Measurements from ENCODE around the gene ATP8A2.

Gene ATP8A2

DNA sequence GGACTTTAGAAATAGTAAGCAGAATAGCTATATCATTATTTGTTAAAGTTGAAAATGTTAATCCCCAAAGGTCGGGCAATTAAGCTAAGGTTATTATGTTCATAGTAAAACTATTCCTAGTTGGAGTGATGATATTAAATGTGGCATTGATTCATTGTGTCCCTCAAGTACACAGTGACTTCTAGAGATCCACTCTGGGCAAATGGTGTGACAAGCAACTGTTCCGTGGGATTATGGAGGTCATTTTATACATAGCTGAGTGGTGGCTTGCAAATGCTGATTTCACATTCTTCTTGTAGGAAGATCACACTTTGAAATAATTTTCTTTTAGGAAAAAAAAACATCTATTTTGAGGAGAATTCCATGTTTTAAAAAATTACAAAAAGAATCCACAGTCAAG, 317.8 kb downstream of the ATP8A2 start:
- DNase-seq, result no peak

- no peak for DNase-seq
These were observed 318.8 kb downstream of the ATP8A2 start for GRCh38 chr13:25690582-25690981.

- no peak for DNase-seq
These were observed 319.9 kb downstream of the ATP8A2 start for GRCh38 chr13:25691654-25692053.

DNA sequence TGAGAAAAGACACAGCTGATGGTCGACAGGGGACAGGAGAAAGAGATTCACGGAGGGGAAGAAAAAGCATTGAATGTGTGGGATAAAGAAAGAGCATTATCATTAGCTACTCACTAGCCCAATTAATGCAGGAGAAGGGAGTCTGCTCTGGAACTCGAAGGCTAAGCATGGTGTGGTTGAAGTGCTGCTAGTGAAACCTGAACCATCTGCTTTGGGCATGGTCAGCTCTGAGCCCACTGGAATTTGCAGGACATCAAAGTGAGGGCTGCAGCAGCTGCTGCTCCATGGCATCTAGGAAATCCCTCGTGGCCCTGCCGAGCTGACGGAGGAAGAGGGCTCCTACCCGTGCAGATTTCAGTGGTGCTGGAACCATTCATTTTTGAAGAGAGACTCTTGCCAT, 320.3 kb downstream of the ATP8A2 start:
- peak; percentile 71 for DNase-seq

- no peak for DNase-seq
These were observed 327.3 kb downstream of the ATP8A2 start for GRCh38 chr13:25699056-25699455.

DNA sequence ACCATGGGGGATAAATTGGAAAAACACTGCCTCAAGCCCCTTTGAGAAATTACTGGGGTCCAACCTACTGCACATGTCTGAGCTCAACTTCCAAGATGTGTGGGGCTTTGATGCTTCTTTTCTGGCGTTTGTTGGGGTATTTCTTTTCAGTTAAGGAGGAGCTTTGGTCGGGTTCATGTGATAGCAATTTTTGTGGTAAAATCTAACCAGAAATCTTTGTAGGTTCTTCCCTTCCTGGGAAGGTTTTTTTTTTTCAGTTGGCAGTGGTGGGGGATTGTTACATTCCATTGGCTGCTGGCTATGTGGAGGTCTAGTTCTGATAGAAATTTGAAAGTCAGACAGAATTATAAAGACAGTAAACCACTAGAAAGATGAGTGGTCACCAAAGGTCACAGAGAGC, 327.8 kb downstream of the ATP8A2 start:
- no peak for DNase-seq

DNA sequence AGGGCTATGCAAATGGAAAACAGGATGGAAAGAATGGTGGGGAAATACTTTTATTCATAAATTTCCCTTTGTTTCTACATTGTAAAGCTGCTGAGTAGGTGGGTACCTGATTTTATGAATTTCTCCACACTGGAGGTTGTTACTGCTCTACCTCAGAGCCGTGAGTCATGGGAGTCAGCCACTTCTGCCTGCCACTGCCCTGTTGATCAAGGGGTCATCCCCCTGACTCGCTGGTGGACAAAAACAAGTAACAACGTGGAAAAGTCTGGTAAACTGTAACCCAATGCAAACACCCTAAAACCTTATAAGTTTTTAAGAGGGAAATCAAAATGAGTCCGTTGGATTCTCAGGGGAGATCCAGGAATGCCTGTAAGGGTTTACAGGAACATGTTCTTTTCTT, 329.5 kb downstream of the ATP8A2 start:
- no peak for DNase-seq

GRCh38 chr13:25702386-25702785, 330.6 kb downstream of the ATP8A2 start:
- no peak for DNase-seq

GRCh38 chr13:25707726-25708125, 336.0 kb downstream of the ATP8A2 start:
- no peak for DNase-seq

- no peak for DNase-seq
These were observed 336.5 kb downstream of the ATP8A2 start for GRCh38 chr13:25708268-25708667.

DNA sequence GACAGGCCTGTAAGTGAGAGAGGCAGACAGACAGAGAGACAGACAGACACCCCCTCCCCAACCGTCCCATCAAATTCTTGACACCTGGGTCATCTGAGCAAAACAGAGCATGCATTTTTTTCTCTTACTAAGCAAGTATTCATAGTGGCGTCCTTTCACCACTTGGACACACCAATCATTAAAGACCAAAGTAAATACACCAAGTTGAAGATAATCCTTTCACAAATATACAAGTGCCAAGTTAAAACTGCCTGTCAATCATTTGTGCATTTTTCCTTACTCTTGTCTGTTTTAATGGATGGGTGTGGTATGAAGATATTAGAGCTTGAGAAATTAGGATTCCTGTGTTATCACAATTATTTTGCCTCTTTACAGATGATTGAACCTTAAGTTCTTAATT, 337.3 kb downstream of the ATP8A2 start:
- no peak for DNase-seq

DNA sequence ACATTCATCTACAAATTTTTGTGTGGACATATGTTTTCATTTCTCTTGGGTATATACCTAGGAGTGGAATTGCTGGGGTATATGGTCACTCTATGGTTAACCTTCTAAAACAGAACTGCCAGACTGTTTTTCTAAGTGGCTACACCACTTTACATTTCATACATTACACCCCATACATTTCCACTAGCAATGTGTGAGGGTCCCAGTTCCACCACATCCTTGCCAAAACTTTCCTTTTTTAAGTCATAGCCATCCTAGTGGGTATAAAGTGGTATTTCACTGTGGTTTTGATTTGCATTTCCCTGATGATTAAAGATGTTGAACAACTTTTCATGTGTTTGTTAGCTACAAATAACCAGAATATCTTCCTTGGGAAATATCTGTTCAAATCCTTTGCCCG, 344.0 kb downstream of the ATP8A2 start:
- no peak for DNase-seq

- no peak for DNase-seq
These were observed 346.0 kb downstream of the ATP8A2 start for GRCh38 chr13:25717666-25718197.

- DNase-seq, result no peak
These were observed 347.9 kb downstream of the ATP8A2 start for GRCh38 chr13:25719666-25720065.

DNA sequence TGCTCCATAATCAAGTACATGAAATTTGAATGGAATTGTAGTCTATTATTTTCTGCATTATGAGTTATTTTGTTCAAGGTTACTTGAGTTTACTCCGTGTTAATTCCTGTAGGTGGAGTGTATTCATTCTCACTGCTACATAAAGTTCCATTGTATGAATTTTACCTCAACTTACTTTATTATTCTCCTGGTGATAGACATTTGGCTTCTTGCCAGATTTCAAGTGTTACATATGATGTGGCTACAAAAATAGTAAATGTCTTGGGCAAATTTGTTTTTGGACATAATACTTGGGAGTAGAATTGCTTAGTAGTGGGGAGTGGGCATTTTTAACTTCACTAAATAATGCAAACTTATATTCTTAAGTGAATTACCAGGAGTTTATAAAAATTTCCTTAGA, 351.1 kb downstream of the ATP8A2 start:
- DNase-seq, result no peak

- no peak for DNase-seq
These were observed 353.3 kb downstream of the ATP8A2 start for GRCh38 chr13:25725104-25725503.

GRCh38 chr13:25727250-25727649, 355.5 kb downstream of the ATP8A2 start:
- DNase-seq, result no peak

- no peak for DNase-seq
These were observed 356.0 kb downstream of the ATP8A2 start for GRCh38 chr13:25727810-25728209.

GRCh38 chr13:25729201-25729600, 357.4 kb downstream of the ATP8A2 start:
- no peak for DNase-seq

- no peak for DNase-seq
These were observed 359.3 kb downstream of the ATP8A2 start for GRCh38 chr13:25731037-25731436.

DNA sequence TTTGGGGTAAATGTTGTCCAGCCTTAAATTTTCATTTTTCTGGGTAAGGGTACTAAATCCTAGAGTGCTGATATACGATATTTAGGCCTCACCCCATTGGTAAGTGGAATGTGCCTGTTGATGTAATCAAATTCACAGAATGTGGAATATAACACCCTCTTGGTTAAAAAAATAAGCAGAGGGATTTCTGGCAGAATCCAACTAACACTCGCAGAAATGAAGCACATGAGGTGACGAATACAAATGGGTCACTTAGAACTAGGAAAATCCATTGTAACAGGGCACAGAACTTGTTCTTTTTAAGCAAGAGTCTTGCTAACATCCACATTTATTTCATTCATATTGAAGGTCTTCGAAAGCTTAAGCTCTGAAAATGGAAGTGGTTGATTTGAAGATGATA, 359.8 kb downstream of the ATP8A2 start:
- no peak for DNase-seq

DNA sequence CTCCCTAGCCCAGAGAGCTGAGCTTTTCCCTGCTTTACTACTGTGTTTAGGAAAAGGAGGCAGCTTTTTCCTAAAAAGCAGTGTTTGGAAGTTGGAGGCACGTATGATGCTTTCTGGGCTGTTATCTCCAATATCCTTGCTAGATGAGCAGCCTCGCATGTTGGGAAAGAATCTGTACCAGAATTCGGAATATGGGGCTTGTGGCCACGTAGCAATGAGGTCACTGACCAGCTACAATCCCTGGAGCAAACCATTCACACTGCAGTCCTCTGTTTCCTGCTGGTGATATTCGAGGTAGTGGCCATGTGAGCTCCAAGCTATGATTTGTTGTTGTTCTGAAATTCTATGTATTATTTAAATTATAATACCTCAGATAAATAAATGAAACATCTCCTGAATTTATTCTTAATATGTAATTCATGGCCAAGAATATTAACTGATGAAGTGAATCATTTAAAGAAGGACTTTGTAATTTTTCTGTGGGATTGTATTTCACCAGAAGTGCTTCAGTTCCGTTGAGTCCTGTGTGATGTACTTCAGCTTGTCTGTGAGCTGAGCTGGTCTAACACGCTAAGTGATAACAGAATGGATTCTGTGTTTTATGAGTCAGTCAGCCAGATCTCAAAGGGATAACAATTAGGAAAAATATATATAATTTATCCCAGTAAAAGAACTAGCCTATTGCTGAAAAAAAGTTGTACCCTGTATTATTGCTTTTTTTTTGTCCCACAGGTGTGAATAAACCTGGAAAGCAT, 360.5 kb downstream of the ATP8A2 start:
- DNase-seq, result no peak

DNA sequence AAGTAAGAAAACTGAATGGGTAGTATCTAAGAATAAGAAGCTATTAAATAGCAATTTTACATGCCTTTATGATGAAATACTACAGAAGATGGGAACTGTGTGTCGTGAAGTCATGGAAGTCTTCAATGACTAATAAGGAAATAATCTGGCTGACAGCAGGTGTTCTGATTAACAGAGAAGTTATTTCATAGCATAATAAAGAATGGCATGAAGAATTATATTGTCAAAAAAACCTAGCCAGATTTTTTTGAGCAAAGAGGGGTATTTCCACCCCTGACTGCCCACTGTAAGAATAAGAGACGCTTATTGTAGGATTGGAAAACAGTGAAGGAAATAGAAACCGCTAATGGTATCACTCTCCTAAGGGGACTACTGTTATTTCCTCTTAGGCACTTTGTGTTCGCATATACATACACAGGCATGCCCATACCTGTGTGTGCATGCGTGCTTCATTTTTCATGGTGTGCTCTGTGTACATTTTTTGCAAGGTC, 361.3 kb downstream of the ATP8A2 start:
- no peak for DNase-seq

- DNase-seq, result no peak
These were observed 362.1 kb downstream of the ATP8A2 start for GRCh38 chr13:25733696-25734435.

Measured in femur (tissue), 1 donor.